IMR-90 (cell line): Measurements from ENCODE around the gene E2F4. TPM values are rescaled to one million over a fixed set of nuclear protein-coding genes. Genes with fewer than 3 reads are reported as not detected.

Source experiments
- ATAC-seq: fragments of 200-7000 bp; cut with Tn5 transposase; 2 replicates; pipeline ENCODE4 v1.9.1; 2020; ENCODE audit warnings: low read depth, mild to moderate bottlenecking, moderate library complexity
- BruUV-seq: library from RNA; stranded (reverse); fragments of 400-500 nt; replicated peaks from 2 replicates; lab custom pipeline; 2021; lab: Mats Ljungman, UMichigan
- CTCF ChIA-PET: fragments of 300-600 bp; formaldehyde crosslinking; extraction: SDS; loops from one replicate; lab custom pipeline; 2021; ENCODE audit warnings: antibody characterized with exemption; lab: Yijun Ruan, JAX
- POLR2A ChIA-PET: fragments of 300-600 bp; sonication (Branson Sonifier 250); formaldehyde crosslinking; loops from one replicate; lab custom pipeline; 2022; ENCODE audit warnings: antibody characterized with exemption; ENCODE audit not compliant: unreplicated experiment; lab: Charles Lee
- DNase-seq: peaks from one replicate; pipeline ENCODE4 v3.0.0; 2013
- H2AFZ ChIP-seq: replicated peaks from 2 replicates; pipeline ENCODE3; 2013; ENCODE audit warnings: low read length, mild to moderate bottlenecking; ENCODE audit not compliant: poor library complexity
- H2AK5ac ChIP-seq: 2 replicates; pipeline ENCODE4 v1.6.1; 2013; ENCODE audit warnings: low read depth, low read length, inconsistent platforms
- H2AK9ac ChIP-seq: replicated peaks from 2 replicates; pipeline ENCODE3; 2013; ENCODE audit warnings: mild to moderate bottlenecking, low read depth, low read length, moderate library complexity; ENCODE audit not compliant: poor library complexity
- H2BK120ac ChIP-seq: 2 replicates; pipeline ENCODE4 v1.6.1; 2013; ENCODE audit warnings: low read depth, low read length, inconsistent platforms
- H2BK15ac ChIP-seq: 3 replicates; pipeline ENCODE4 v1.6.1; 2013; ENCODE audit warnings: low read depth, low read length, inconsistent platforms
- H2BK20ac ChIP-seq: 2 replicates; pipeline ENCODE4 v1.6.1; 2013; ENCODE audit warnings: low read depth, mild to moderate bottlenecking, inconsistent platforms, low read length, moderate library complexity
- H2BK5ac ChIP-seq: 2 replicates; pipeline ENCODE4 v1.6.1; 2013; ENCODE audit warnings: mild to moderate bottlenecking, low read depth, low read length, inconsistent platforms; ENCODE audit not compliant: poor library complexity, severe bottlenecking
- H3K14ac ChIP-seq: replicated peaks from 2 replicates; pipeline ENCODE4 v1.6.1; 2013; ENCODE audit warnings: low read depth, low read length, inconsistent platforms
- H3K18ac ChIP-seq: 2 replicates; pipeline ENCODE4 v1.6.1; 2013; ENCODE audit warnings: low read depth, low read length, control low read depth
- H3K23ac ChIP-seq: 2 replicates; pipeline ENCODE4 v1.6.1; 2013; ENCODE audit warnings: low read depth, low read length, inconsistent platforms
- H3K27ac ChIP-seq: 2 replicates; pipeline ENCODE4 v1.5.1; 2013; ENCODE audit warnings: mild to moderate bottlenecking, control low read depth, low read length; ENCODE audit not compliant: insufficient read depth
- H3K27me3 ChIP-seq: 2 replicates; pipeline ENCODE4 v1.6.1; 2013; ENCODE audit warnings: low read length; ENCODE audit not compliant: control insufficient read depth, insufficient read depth
- H3K36me3 ChIP-seq: 2 replicates; pipeline ENCODE4 v1.6.1; 2013; ENCODE audit warnings: low read length, mixed read lengths; ENCODE audit not compliant: control insufficient read depth, insufficient read depth
- H3K4ac ChIP-seq: 2 replicates; pipeline ENCODE4 v1.6.1; 2013; ENCODE audit warnings: low read depth, low read length, inconsistent platforms
- H3K4me1 ChIP-seq: 2 replicates; pipeline ENCODE4 v1.6.1; 2013; ENCODE audit warnings: low read length, mixed read lengths; ENCODE audit not compliant: control insufficient read depth, insufficient read depth
- H3K4me2 ChIP-seq: 2 replicates; pipeline ENCODE4 v1.6.1; 2013; ENCODE audit warnings: low read depth, mild to moderate bottlenecking, control low read depth, low read length, moderate library complexity
- H3K4me3 ChIP-seq: 2 replicates; pipeline ENCODE4 v1.5.1; 2013; ENCODE audit warnings: low read depth, mild to moderate bottlenecking, control low read depth, low read length, moderate library complexity; ENCODE audit not compliant: insufficient read depth
- H3K56ac ChIP-seq: 2 replicates; pipeline ENCODE4 v1.6.1; 2013; ENCODE audit warnings: low read length, inconsistent platforms; ENCODE audit not compliant: insufficient read depth; ENCODE audit errors: extremely low read depth
- H3K79me1 ChIP-seq, 2 experiments: 2 replicates each; pipeline ENCODE4 v1.6.1; 2013; ENCODE audit warnings: low read length in 2 of 2, inconsistent platforms in 1 of 2, low read depth in 1 of 2
- H3K9ac ChIP-seq: 2 replicates; pipeline ENCODE4 v1.6.1; 2013; ENCODE audit warnings: low read depth, low read length, control low read depth
- H3K9me1 ChIP-seq: 2 replicates; pipeline ENCODE4 v1.6.1; 2013; ENCODE audit warnings: low read length, inconsistent platforms; ENCODE audit not compliant: insufficient read depth
- H3K9me3 ChIP-seq: 2 replicates; pipeline ENCODE4 v1.6.1; 2013; ENCODE audit warnings: low read length; ENCODE audit not compliant: control insufficient read depth, insufficient read depth
- H4K20me1 ChIP-seq: 2 replicates; pipeline ENCODE4 v1.6.1; 2013; ENCODE audit warnings: low read length, inconsistent platforms; ENCODE audit not compliant: insufficient read depth
- H4K5ac ChIP-seq: 2 replicates; pipeline ENCODE4 v1.6.1; 2013; ENCODE audit warnings: mild to moderate bottlenecking, low read depth, low read length, control low read depth
- H4K8ac ChIP-seq, 2 experiments: 2 replicates each; pipeline ENCODE4 v1.6.1; 2013; ENCODE audit warnings: low read depth in 2 of 2, low read length in 2 of 2, control low read depth in 1 of 2, inconsistent platforms in 1 of 2
- H4K91ac ChIP-seq: 2 replicates; pipeline ENCODE4 v1.6.1; 2013; ENCODE audit warnings: low read depth, low read length, inconsistent platforms; ENCODE audit not compliant: insufficient read depth
- BHLHE40 ChIP-seq: fragments of 150-350 bp; IDR thresholded peaks from 2 replicates; pipeline ENCODE4 v1.6.1; 2016; ENCODE audit warnings: mild to moderate bottlenecking, low read depth, low read length
- CEBPB ChIP-seq: IDR thresholded peaks from 2 replicates; pipeline ENCODE4 v1.6.1; 2012; ENCODE audit warnings: low read depth, low read length, improper control_type of control experiment
- CHD1 ChIP-seq: IDR thresholded peaks from 2 replicates; pipeline ENCODE4 v1.6.1; 2012; ENCODE audit warnings: low read depth, low read length, improper control_type of control experiment
- FOS ChIP-seq: fragments of 150-350 bp; IDR thresholded peaks from 2 replicates; pipeline ENCODE4 v1.6.1; 2016; ENCODE audit warnings: low read depth, low read length
- MAFK ChIP-seq: IDR thresholded peaks from 2 replicates; pipeline ENCODE4 v1.6.1; 2012; ENCODE audit warnings: low read depth, low read length, improper control_type of control experiment
- MAZ ChIP-seq: IDR thresholded peaks from 2 replicates; pipeline ENCODE4 v1.6.1; 2012; ENCODE audit warnings: low read depth, mild to moderate bottlenecking, low read length, improper control_type of control experiment, moderate library complexity, borderline replicate concordance
- MXI1 ChIP-seq: IDR thresholded peaks from 2 replicates; pipeline ENCODE4 v1.6.1; 2012; ENCODE audit warnings: low read depth, mild to moderate bottlenecking, low read length, moderate library complexity, borderline replicate concordance
- NFE2L2 ChIP-seq: fragments of 150-350 bp; IDR thresholded peaks from 2 replicates; pipeline ENCODE4 v1.6.1; 2016; ENCODE audit warnings: low read depth, mild to moderate bottlenecking, low read length
- POLR2A ChIP-seq: IDR thresholded peaks from 2 replicates; pipeline ENCODE4 v1.6.1; 2012; ENCODE audit warnings: mild to moderate bottlenecking, low read depth, low read length
- RAD21 ChIP-seq: IDR thresholded peaks from 2 replicates; pipeline ENCODE4 v1.6.1; 2012; ENCODE audit warnings: low read length, improper control_type of control experiment
- RCOR1 ChIP-seq: IDR thresholded peaks from 2 replicates; pipeline ENCODE4 v1.6.1; 2012; ENCODE audit warnings: mild to moderate bottlenecking, low read length, improper control_type of control experiment; ENCODE audit not compliant: insufficient replicate concordance
- RFX5 ChIP-seq: IDR thresholded peaks from 2 replicates; pipeline ENCODE4 v1.8.0; 2012; ENCODE audit warnings: low read depth, mild to moderate bottlenecking, low read length, moderate library complexity
- SMC3 ChIP-seq: fragments of 150-350 bp; IDR thresholded peaks from 2 replicates; pipeline ENCODE4 v1.6.1; 2016; ENCODE audit warnings: low read depth, mild to moderate bottlenecking, antibody characterized with exemption, low read length, moderate library complexity
- WGBS, 2 experiments: methylation state at CpG; one replicate each; pipeline versions ENCODE4 v1.1.5 to v1.1.7; 2013; ENCODE audit warnings: missing lambda C conversion rate in 2 of 2; ENCODE audit not compliant: insufficient read length in 1 of 2; ENCODE audit errors: extremely low coverage in 2 of 2; 5-methylcytosine and 5-hydroxymethylcytosine counted together
- dilution Hi-C: fragments of 300-500 bp; cut with HindIII; formaldehyde crosslinking; loops from one replicate; pipeline ENCODE4 v1.14.3; 2018; ENCODE audit warnings: low sequenced_read_pairs; ENCODE audit not compliant: unreplicated experiment
- in situ Hi-C: fragments of 300-500 bp; cut with MboI; formaldehyde crosslinking; loops from 3 replicates; pipeline ENCODE4 v1.14.3; 2019; ENCODE audit warnings: low sequenced_read_pairs, inconsistent platforms, mixed read lengths
- intact Hi-C: fragments of 100-400 bp; cut with micrococcal nuclease; formaldehyde crosslinking; loops from 2 replicates; pipeline ENCODE4 v1.10.0; 2022
- polyA plus RNA-seq, 3 experiments: library from polyadenylated mRNA; depleted of rRNA; stranded (reverse); fragments of >200 nt; gene quantifications; 2 replicates each; pipeline ENCODE4 v1.2.3, GENCODE V29; 2012; ENCODE audit warnings: low replicate concordance in 1 of 3
- total RNA-seq: library from RNA; depleted of rRNA; stranded (reverse); fragments of >200 nt; gene quantifications from 2 replicates; pipeline ENCODE4 v1.2.3, GENCODE V29; 2012
- TF ChIP-seq, protein P1 (sequence below): fragments of 150-350 bp; IDR thresholded peaks from 2 replicates; pipeline ENCODE4 v1.6.1; 2016; ENCODE audit warnings: low read depth, mild to moderate bottlenecking, low read length, moderate library complexity, borderline replicate concordance
- TF ChIP-seq, protein P2 (sequence below): fragments of 150-350 bp; IDR thresholded peaks from 2 replicates; pipeline ENCODE4 v1.6.1; 2017; ENCODE audit warnings: mild to moderate bottlenecking, antibody characterized with exemption, low read length, low read depth
- TF ChIP-seq, protein P3 (sequence below): conservative IDR thresholded peaks from 2 replicates; pipeline ENCODE4 v1.5.1; 2012; ENCODE audit warnings: mild to moderate bottlenecking, low read depth, low read length, improper control_type of control experiment

Gene E2F4
- total and polyA plus RNA-seq, 2 of the 4 experiments (the other 2 are of a cell fraction) = 63.4 to 103 TPM

- Histone ChIP-seq H3K4me3 (no peak overlapping the region), H3K4me1 (no peaks in the 10 kb centered on the region; the same call in 1 of the 2 replicates), H3K36me3 (peaks cover 39% of the 10 kb centered on the region), H4K8ac (no peak overlapping the region), H4K20me1 (0 out of 2 replicates have a peak, but pooled peaks cover 2% of the 10 kb centered on the region), H2AK5ac (no peak overlapping the region), H2BK120ac (no peak overlapping the region), H2BK20ac (no peak overlapping the region), H4K5ac (no peak overlapping the region), H2BK15ac (no peak overlapping the region), H3K27ac (no peak overlapping the region), H3K27me3 (no peaks in the 10 kb centered on the region), H3K4me2 (no peak overlapping the region), H2AFZ (no peak overlapping the region), H3K23ac (no peak overlapping the region), H3K9me1 (peaks cover 4% of the 10 kb centered on the region; the same call in 1 of the 2 replicates), H3K14ac (no peak overlapping the region), H3K56ac (no peak overlapping the region), H2BK5ac (no peak overlapping the region), H3K4ac (no peak overlapping the region), H3K9me3 (no peaks in the 10 kb centered on the region), H4K91ac (no peak overlapping the region), H3K18ac (no peak overlapping the region), H2AK9ac (no peak overlapping the region), H3K9ac (no peak overlapping the region), H3K79me1 (peaks cover 0 to 1% of the 10 kb centered on the region in 2 experiments; a peak in 1 of 4 replicates)
- dilution Hi-C loops (no loop called here), in situ Hi-C loops (no loop called here), intact Hi-C loops (no loop called here)
- ATAC-seq = no peak
- DNase-seq = no peak
- 94% methylated on average over 2 of the region's 12 CpGs; no CpG with 5 or more reads in 1 of the 2 experiments for WGBS, 2 experiments
- BruUV-seq = no TSS peak
- TF ChIP-seq, protein P1, sequence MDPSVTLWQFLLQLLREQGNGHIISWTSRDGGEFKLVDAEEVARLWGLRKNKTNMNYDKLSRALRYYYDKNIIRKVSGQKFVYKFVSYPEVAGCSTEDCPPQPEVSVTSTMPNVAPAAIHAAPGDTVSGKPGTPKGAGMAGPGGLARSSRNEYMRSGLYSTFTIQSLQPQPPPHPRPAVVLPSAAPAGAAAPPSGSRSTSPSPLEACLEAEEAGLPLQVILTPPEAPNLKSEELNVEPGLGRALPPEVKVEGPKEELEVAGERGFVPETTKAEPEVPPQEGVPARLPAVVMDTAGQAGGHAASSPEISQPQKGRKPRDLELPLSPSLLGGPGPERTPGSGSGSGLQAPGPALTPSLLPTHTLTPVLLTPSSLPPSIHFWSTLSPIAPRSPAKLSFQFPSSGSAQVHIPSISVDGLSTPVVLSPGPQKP = no peak
- TF ChIP-seq RAD21 (no peak), FOS (no peak), MXI1 (no peak), BHLHE40 (no peak), RFX5 (no peak), CHD1 (no peak), MAZ (no peak), RCOR1 (no peak), MAFK (no peak), CEBPB (no peak), SMC3 (no peak), NFE2L2 (no peak), POLR2A (no peak)
- TF ChIP-seq, protein P2, sequence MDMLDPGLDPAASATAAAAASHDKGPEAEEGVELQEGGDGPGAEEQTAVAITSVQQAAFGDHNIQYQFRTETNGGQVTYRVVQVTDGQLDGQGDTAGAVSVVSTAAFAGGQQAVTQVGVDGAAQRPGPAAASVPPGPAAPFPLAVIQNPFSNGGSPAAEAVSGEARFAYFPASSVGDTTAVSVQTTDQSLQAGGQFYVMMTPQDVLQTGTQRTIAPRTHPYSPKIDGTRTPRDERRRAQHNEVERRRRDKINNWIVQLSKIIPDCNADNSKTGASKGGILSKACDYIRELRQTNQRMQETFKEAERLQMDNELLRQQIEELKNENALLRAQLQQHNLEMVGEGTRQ = no peak
- TF ChIP-seq, protein P3, sequence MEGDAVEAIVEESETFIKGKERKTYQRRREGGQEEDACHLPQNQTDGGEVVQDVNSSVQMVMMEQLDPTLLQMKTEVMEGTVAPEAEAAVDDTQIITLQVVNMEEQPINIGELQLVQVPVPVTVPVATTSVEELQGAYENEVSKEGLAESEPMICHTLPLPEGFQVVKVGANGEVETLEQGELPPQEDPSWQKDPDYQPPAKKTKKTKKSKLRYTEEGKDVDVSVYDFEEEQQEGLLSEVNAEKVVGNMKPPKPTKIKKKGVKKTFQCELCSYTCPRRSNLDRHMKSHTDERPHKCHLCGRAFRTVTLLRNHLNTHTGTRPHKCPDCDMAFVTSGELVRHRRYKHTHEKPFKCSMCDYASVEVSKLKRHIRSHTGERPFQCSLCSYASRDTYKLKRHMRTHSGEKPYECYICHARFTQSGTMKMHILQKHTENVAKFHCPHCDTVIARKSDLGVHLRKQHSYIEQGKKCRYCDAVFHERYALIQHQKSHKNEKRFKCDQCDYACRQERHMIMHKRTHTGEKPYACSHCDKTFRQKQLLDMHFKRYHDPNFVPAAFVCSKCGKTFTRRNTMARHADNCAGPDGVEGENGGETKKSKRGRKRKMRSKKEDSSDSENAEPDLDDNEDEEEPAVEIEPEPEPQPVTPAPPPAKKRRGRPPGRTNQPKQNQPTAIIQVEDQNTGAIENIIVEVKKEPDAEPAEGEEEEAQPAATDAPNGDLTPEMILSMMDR = no peak
- ChIA-PET POLR2A (interaction anchor here (0.5 kb wide), 1 partner anchor 219 kb away, joined by 8 read pairs; no protein-coding TSS in a partner anchor), CTCF (interaction anchor here (0.6 kb wide), 1 partner anchor 793 kb away, joined by 3 read pairs; no protein-coding TSS in a partner anchor)
Measured at GRCh38 chr16:67202426-67202825, 10.5 kb downstream of the E2F4 start.
